NCI-H2029 treated with DMSO at 0.1 percent for 48 hours (cell line): Measurements from ENCODE around the gene MND1.

Experiments used
- DNase-seq: peaks from one replicate; lab custom pipeline; 2025; lab: John Stamatoyannopoulos, UW

The MND1 gene

DNA sequence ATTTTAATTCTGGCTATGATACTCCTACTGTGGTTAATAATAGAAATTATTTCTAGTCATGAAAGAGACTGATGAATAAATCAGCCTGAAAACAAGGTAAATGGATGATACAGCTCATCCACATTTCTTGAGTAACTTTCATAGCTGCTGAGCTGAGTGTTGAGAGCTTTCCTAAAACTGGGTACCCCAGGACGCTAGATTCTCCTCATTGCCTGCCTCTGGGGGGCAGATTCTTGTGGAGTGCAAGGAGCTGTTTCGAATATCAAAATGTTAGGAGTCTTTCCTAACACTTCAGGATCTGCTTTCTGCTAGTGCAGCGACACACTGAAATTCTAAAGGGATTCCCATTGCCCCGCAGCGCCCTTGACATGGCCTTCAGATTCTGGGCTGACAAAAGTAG, 2.1 kb downstream of the MND1 start:
- no peak for DNase-seq

DNA sequence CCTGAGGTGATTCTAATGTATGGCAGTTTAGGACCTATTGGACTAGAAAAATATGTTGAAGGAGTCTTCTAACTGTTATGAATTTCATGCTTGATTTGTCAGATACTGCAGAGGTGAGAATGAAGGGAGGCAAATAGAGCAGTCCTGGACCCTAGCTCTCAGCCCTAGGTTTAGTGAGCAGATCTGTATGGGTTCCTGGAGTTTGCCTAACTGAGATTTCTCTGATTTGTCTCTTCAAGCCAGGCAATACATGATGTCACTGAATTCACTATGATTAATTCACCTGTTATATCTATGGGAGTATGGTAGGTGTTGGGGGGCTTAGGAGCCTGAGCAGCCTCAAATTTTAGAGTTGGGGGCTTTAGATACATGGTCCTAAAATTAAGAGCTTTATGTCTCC, 2.6 kb downstream of the MND1 start:
- DNase-seq, result no peak

GRCh38 chr4:153348006-153348405, 3.5 kb downstream of the MND1 start:
- DNase-seq, result no peak

DNA sequence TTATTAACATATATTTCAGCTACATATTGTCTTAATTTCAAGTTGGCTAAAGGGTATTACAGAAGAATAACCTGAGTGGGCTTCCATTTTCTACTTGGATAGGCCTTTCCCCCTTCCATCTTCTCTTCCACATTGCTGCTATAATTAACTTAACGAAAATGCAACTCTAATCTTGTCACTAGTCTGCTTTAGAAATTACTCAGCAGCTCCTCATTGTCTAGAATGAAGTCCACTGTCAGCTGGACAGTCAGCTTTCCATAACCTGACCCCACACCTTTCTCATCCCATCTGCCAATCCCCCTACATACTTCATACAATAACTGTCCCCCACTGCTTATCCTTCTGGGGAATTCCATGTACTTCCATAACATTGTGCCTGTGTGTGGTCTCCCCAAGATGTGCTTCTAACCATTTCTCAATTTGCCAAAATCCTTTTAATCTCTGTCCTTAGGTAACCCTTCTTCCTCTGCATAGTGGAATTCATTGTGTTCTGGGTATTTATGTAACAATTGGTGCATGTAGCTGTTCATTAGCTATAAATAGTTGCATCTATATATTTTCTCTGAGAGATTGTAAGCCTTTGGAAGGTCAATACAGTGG, 4.8 kb downstream of the MND1 start:
- DNase-seq, result no peak

DNA sequence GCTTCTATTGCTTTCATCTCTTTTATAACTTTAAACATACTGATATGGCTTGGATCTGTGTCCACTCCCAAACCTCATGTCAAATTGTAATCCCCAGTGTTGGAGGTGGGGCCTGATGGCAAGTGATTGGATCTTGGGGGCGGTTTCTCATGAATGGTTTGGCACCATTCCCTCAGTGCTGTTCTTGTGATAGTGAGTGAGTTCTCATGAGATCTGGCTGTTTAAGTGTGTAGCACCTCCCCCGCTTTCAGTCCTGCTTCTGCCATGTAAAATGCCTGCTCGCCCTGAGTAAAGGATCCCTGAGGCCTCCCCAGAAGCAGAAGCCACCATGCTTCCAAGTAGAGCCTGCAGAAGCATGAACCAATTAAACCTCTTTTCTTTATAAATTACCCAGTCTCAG, 17.7 kb downstream of the MND1 start:
- DNase-seq, result no peak

DNA sequence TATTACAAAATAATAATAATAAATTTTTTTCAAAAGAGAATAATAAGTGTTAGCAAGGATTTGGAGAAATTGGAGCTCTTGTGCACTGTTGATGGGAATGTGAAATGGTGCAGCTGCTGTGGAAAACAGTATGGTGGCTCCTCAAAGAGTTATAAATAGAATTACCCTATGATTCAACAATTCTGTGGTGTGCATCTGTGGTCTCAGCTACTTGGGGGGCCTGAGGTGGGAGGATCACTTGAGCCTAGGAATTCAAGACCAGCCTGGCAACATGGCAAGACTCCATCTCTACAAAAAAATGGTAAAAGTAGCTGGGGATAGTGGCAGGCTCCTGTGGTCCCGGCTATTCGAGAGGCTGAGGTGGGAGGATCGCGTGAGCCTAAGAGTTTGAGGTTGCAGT, 19.6 kb downstream of the MND1 start:
- DNase-seq, result no peak

DNA sequence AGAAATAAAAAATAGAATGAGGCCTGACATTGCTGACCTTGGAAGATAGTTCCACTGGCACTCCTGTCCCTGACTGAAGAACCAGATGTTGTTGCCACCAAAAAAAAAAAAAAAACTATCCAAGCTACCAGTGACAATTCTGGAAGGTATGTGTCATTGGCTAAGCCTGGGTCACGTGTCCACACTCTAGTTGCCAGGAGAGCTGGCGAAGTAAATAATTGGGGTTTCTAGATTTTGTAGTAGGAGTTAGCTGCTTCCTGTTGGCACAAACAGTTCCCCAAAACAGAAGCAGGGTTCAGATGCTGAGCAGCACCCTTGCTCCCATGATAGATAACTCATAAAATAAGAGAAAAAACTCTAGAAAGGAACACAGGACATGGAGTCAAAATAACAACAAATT, 20.5 kb downstream of the MND1 start:
- no peak for DNase-seq

DNA sequence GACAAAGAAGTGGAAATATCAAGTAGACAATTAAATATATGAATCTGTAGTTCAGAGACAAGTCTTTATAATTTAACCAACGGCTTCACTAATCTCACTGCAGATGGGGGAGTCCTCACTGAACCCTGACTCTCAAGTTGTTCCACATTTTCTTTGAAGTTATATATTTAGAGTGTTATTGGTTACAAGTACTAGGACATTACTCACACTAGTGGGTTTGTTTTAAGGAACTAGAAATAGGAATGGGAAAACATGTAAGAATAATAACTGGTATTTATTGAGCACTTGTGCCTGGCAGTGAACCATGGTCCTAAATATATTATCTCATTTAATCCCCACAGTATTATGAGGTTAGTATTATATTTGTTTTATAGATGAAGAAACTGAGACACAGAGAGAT, 22.0 kb downstream of the MND1 start:
- DNase-seq, result no peak

DNA sequence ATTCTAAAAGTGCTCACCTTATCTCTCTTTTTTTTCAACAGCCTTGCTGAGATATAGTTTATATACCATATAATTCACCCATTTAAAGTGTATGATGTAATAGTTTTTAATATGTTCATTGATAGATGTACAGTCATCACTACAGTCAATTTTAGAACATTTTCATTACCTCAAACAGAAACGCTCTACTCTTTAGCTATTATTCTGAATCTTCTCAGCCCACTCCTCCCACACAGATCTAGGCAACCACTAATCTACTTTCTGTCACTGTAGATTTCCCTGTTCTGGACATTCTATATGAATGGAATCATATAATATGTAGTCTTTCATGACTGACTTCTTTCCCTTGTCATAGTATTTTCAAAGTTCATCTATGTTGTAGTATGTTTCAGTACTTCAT, 22.6 kb downstream of the MND1 start:
- no peak for DNase-seq

DNA sequence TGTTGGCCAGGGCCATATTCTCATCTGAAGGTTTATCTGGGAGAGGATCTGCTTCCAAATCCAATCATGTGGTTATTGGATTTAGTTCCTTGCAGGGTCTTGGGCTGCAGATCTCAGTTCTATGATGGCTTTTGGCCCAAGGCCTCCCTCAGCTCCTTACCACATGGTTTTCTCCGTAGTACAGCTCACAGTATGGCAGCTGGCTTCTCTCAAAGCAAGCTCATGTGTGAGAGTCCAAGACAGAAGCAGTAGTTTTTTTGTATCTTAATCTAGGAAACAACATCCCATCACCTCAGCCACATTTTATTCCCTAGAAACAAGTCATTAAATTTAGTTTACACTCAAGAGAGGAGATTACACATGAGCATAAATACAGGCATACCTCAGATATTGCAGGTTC, 24.5 kb downstream of the MND1 start:
- DNase-seq, result no peak

- no peak for DNase-seq
Measured at GRCh38 chr4:153371701-153372234, 27.3 kb downstream of the MND1 start.

GRCh38 chr4:153372967-153373562, 28.6 kb downstream of the MND1 start:
- DNase-seq, result no peak

- DNase-seq, result no peak
Measured at GRCh38 chr4:153374442-153374841, 30.0 kb downstream of the MND1 start.

DNA sequence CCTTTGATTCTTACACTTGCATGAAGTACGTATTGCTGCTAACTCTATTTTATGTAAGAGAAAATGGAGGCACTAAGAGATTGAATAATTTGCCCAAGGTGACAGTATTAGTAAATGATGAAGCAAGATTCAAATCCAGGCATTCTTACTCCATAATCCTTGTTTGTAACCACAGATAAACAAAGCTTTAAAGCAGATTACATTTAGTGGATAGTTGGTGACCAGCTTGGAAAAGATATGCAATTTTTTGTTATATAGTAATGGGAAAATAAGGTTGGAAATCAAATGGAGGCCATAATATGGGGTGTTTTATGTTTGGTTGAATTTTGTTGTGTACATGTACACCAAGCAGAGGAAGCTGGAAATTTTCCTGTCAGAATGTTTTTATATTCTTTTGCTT, 30.8 kb downstream of the MND1 start:
- DNase-seq, result no peak

GRCh38 chr4:153383131-153383530, 38.6 kb downstream of the MND1 start:
- DNase-seq, result no peak

DNA sequence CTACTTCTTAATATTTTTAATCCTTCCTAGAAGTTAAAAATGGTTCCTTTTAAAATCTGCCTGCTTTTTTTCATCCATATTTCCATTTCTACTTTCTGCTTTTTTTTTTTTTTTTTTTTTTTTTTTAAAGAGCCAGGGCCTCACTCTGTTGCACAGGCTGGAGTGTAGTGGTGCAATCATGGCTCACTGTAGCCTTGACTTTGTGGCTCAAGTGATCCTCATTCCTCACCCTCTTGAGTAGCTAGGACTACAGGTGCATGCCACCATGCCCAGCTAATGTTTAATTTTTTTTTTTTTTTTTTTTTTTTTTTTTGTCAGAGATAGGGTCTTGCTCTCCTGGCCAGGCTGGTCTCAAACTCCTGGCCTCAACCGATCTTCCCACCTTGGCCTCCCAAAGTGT, 39.7 kb downstream of the MND1 start:
- no peak for DNase-seq

GRCh38 chr4:153385784-153386183, 41.3 kb downstream of the MND1 start:
- no peak for DNase-seq

GRCh38 chr4:153387981-153388380, 43.5 kb downstream of the MND1 start:
- DNase-seq, result no peak

DNA sequence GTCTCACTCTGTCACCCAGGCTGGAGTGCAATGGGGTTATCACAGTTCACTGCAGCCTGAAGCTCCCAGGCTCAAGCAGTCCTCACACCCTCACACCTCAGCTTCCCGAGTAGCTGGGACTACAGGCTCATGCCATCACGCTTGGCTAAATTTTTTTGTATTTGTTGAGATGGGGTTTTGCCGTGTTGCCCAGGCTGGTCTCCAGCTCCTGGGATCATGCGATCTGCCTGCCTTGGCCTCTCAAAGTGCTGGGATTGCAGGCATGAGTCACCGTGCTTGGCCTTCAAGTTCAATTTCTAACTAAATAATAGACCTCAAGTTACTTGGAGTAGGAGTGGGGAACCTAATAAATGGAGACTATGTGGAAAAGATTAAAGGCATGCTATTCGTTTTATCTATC, 48.9 kb downstream of the MND1 start:
- no peak for DNase-seq

- no peak for DNase-seq
Measured at GRCh38 chr4:153394945-153395344, 50.5 kb downstream of the MND1 start.

DNA sequence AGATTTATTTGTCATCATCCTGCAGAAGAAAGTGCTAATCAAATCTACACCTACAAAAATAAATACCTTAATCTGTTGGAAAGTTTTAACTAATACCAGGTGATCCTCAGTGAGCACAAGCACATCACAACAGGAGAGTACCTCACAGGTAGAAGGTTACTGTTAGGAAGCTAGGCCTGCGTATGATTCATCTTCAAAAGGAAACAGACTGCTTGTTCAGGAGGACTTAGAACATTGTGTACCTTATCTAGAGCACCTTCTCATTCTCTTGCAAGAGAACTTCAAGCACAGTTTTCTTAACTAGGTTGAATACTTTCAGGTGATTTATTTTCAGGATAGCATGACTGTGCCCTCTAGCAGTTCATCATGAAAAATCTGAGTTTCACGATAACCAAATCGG, 54.2 kb downstream of the MND1 start:
- DNase-seq, result no peak

DNA sequence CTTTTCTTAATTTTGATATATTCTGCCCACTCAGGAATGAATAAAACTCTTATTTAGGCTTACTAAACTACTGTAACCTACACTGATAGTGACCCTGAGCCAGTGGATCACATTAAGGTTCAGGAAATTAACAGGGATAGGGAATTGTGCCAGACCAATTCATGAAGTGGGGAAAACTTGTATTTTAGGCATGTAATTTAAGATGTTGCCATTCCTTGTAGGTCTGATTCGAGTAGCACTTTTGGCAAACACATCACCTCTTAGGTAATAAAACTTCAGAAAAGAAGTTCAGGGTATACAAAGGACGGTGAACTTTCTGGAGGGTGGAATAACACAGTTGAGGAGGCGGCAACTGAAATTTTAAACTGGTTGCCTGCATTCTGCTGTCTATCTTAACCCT, 54.9 kb downstream of the MND1 start:
- no peak for DNase-seq

- DNase-seq, result no peak
Measured at GRCh38 chr4:153401501-153401900, 57.0 kb downstream of the MND1 start.

GRCh38 chr4:153402366-153402765, 57.9 kb downstream of the MND1 start:
- DNase-seq, result no peak
